NCI-H526 (cell line): ENCODE measurements around the gene MYOC.
"Not testable (repeated sequence)": the region's sequence is repeated elsewhere in the genome, so short reads cannot be mapped to it uniquely, and the experiment has no call there.

ENCODE experiments used
- DNase-seq, 2 experiments: peaks; one replicate each; lab custom pipeline; 2025; lab: John Stamatoyannopoulos, UW

Gene MYOC

DNA sequence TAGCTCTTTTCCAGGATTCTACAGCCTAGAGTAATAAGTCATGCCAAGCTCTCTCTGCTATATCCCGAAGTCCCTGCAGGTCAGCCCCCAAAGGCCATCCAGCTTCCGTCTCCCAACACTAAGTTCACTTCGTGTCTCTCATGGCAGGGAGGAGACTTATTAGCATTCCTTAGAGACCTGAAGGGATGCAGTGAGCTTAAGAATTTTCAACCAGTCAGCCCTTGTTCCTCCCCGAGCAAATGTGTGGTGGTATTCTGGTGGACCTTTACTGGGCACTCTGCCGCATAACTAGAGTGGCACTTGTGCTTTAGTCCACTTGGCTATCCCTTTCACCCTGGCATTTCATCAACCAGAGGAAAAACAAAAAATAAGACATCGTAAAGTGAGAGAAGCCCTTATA lies 49.4 kb downstream of the MYOC start:
- DNase-seq, result not testable (repeated sequence)

DNA sequence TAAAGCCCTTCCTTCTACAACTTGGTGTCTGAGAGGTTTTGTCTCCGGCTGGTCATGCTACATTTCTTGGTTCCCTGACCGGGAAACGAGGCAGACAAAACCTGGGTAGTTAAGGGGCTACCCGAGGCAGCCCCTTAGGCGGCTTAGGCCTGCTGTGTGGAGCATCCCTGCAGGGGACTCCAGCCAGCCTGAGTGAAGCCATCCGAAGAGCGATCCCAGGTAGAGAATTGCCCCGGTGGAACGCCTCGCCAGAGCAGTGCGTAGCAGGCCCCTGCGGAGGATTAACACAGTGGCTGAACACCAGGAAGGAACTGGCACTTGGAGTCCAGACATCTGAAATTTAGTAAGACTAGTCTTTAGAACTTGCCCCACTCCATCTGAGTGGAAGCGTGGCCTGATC lies 51.6 kb downstream of the MYOC start:
- no peak for DNase-seq

DNA sequence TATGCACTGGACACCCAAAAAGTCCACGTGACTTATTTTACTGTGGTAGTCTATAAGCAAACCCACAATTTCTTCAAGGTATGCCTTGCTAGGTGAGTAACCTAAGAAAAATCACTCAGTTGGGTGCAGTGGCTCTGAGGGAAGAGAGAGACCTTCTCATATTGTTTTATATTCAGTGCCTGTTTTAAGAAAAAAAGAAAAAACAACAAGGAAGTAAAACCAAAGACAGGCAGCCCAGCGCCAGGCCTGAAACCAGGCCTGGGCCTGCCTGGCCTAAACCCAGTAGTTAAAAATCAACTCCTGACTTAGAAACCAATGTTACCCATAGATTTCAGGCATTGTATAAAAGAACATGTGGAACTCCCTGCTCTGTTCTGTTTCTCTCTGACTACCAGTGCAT lies 52.2 kb downstream of the MYOC start:
- DNase-seq, result not testable (repeated sequence)

DNA sequence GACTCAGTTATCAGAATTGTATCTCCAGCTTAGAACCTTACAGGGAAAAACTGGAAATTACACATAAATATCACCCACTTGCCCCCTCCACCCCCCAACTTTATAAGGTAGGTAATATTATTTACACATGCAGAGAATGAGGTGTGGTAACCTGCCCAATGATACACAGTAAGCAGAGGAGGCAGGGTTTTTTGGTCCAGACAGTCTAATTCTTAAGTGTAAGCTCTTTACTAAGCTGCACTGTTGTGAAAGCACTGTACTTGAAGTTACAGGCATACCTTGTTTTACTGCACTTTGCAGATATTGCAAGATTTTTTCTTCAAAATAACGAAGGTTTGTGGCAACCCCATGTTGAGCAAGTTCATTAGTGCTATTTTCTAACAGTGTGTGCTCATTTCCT lies 55.3 kb downstream of the MYOC start:
- DNase-seq, result no peak

DNA sequence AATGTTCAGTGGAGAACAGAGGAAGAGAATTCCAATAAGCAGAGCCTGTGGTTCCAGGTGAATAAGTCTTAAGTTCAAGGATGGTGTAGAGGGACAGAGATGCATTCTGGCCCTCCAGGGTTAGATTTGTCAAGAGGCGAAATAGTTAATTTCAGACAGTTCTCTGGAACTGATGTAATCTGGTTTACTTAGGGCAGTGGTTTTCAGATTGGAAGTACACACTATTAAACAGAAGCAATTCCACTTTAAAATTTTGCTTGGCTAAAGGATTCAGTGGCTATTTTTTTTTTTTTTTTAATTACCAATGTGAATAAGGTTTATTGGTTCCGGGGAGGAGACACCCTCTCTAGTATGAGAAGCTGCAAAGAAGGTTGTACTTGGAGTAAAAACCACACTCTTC lies 55.8 kb downstream of the MYOC start:
- no peak for DNase-seq

DNA sequence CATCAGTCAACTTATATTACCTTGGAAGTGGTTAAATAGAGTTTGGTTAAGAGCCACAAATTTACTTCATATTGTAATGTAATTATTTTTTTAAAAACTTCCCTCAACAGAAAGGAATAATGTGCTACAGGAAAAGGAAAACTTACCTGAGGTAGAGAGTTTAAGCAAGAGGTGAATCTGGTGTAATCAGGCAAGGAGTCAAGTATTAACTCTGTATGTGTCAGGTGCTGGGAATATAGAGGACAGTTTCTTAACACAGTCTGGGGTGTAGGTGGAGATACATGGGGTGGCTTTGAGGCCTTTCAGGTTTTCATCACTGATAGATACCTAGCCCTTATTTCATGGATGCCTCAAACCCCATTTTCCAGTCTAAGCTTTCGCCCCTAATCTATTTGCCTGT lies 56.4 kb downstream of the MYOC start:
- no peak for DNase-seq

DNA sequence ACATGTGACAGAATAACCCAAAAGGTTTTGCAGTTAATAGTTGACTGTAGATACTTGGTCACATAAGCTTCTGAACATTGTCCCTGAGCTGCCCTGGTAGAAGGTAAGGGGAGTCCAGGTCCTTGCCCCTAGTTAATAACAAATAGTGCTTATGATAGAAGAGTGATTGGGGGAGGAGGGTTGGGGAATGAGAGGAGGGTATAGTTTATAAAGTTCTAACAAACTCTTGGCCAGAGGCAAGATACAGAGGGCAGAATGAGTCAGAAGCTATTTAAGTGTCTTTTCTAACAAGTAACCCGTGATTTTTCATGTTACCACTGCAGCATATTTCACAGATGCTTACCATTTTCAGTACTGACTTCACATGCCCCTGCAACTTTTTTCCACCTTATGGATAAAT lies 57.2 kb downstream of the MYOC start:
- DNase-seq, result no peak

DNA sequence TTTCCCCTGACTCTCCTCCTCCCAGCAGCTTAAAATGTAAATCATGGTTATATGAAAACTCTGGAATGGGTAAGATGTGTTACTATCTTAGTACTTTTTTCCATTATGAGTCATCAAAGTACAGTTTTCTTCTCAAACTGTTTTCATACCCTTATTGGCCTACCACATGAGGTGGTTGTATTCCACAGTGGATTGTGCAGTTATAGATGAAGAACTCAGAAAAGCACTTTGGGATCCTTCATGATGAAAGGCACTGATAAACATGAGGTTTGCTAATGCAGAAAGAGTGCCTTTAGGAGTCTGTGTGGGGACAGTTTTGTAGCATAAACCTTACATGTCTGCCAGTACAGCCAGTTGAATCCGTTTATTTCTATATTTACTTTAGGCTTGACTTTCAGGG lies 62.5 kb downstream of the MYOC start:
- DNase-seq, result no peak

DNA sequence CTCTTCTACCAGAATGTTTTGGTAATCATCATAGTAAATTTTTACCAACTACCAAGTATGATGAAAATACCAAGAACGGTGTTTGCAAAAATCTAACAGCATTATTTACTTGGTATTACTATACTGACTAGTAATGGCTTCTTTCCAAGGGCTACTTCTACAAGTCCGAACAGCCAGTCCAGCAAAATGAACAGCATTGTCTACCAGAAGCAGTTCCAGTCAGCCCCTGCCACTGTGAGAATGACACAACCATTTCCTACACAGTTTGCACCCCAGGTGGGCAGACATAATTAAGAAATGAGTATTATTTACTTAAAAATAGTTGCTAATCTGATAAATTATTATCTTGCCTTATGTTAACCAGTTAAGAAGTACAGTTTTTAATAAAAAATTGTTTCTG lies 64.3 kb downstream of the MYOC start:
- no peak for DNase-seq

DNA sequence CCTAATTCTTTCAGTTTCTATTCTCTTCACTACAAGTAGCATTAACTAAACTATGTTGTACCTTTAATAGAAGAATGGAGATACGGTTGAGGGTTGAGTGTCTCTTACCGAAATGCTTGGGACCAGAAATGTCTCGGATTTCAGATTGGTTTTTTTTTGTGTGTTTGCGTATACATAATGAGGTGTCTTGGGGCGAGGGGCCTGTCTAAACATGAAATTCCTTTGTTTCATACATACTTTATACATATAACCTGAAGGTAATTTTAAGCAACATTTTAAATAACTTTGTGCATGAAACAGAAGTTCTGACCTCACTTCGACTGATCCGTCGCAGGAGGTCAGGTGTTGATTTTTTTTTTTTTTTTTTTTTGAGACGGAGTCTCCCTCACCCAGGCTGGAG lies 66.8 kb downstream of the MYOC start:
- DNase-seq, result no peak
